Neural crest cell (in vitro differentiated cells): ENCODE results near the gene TPSB2. TPM values are rescaled to one million over a fixed set of nuclear protein-coding genes. Genes with fewer than 3 reads are reported as not detected.
"Not testable (repeated sequence)": the region's sequence is repeated elsewhere in the genome, so short reads cannot be mapped to it uniquely, and the experiment has no call there.

Experiments used
- DNase-seq: peaks from one replicate; pipeline ENCODE4 v3.0.0; 2021; ENCODE audit warnings: low read depth, mixed read lengths, low spot score
- H3K27ac Mint-ChIP-seq: one replicate; pipeline ENCODE4 v1.8.0; 2021; ENCODE audit warnings: mild to moderate bottlenecking, mixed read lengths; ENCODE audit not compliant: unreplicated experiment
- H3K27me3 Mint-ChIP-seq: 2 replicates; pipeline ENCODE4 v1.8.0; 2021; ENCODE audit warnings: low read depth, mild to moderate bottlenecking, mixed read lengths
- H3K36me3 Mint-ChIP-seq: 2 replicates; pipeline ENCODE4 v1.8.0; 2021; ENCODE audit warnings: low read depth, mild to moderate bottlenecking, mixed read lengths
- H3K4me1 Mint-ChIP-seq: 2 replicates; pipeline ENCODE4 v1.8.0; 2021; ENCODE audit warnings: mixed read lengths
- H3K4me3 Mint-ChIP-seq: one replicate; pipeline ENCODE4 v1.8.0; 2021; ENCODE audit warnings: mild to moderate bottlenecking, mixed read lengths
- H3K9me3 Mint-ChIP-seq: 2 replicates; pipeline ENCODE4 v1.8.0; 2021; ENCODE audit warnings: mixed read lengths
- total RNA-seq: library from RNA; stranded (reverse); gene quantifications from 2 replicates; pipeline ENCODE4 v1.2.1, GENCODE V29; 2021
- TF ChIP-seq, protein P1 (sequence below): fragments of 200-600 bp; sonication (generic); conservative IDR thresholded peaks from 2 replicates; pipeline ENCODE4 v1.5.0; 2021; ENCODE audit warnings: antibody characterized with exemption, mild to moderate bottlenecking

The TPSB2 gene
- total RNA-seq, 1 donor from 2014 or later, result not detected

DNA sequence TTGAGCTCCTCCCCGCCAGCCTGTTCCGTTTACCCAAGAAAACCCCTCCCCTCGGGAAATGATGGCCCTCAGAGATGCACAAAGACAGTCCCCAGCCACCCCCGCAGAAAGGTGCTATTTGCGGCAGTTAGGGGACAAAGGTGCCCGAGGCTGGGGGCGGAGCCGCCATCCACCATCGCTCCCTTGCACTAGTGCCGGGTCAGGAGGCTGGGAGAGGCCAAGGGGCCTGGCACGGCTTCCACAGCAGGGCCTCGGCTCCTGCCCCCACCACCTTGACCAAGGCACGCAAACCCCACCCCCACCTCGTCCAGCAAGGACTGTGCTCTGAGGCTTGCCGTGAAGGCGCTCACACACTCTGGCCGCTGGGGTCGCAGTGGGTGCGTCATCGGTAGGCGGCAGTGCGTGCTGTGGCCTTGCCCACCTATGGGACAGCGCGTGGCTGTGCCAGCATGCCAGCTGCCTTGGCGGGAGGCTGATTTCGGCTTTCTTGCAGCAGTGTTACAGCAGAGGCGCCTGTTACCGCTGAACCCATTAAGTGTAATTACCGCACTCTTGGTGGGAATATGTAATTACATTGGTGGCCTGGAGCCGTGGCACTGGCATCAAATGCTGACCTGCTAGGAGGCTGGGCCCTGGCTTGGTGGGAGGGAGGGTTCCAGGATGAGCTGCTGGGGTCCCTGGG lies 36.7 kb downstream of the TPSB2 start:
- Mint-ChIP-seq H3K4me3 (no peak overlapping the region), H3K27me3 (no peaks in the 10 kb centered on the region), H3K9me3 (no peaks in the 10 kb centered on the region), H3K4me1 (peaks cover 7% of the 10 kb centered on the region), H3K36me3 (no peaks in the 10 kb centered on the region), H3K27ac (no peak overlapping the region)
- no peak for DNase-seq
- TF ChIP-seq, protein P1, sequence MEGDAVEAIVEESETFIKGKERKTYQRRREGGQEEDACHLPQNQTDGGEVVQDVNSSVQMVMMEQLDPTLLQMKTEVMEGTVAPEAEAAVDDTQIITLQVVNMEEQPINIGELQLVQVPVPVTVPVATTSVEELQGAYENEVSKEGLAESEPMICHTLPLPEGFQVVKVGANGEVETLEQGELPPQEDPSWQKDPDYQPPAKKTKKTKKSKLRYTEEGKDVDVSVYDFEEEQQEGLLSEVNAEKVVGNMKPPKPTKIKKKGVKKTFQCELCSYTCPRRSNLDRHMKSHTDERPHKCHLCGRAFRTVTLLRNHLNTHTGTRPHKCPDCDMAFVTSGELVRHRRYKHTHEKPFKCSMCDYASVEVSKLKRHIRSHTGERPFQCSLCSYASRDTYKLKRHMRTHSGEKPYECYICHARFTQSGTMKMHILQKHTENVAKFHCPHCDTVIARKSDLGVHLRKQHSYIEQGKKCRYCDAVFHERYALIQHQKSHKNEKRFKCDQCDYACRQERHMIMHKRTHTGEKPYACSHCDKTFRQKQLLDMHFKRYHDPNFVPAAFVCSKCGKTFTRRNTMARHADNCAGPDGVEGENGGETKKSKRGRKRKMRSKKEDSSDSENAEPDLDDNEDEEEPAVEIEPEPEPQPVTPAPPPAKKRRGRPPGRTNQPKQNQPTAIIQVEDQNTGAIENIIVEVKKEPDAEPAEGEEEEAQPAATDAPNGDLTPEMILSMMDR, result no peak

DNA sequence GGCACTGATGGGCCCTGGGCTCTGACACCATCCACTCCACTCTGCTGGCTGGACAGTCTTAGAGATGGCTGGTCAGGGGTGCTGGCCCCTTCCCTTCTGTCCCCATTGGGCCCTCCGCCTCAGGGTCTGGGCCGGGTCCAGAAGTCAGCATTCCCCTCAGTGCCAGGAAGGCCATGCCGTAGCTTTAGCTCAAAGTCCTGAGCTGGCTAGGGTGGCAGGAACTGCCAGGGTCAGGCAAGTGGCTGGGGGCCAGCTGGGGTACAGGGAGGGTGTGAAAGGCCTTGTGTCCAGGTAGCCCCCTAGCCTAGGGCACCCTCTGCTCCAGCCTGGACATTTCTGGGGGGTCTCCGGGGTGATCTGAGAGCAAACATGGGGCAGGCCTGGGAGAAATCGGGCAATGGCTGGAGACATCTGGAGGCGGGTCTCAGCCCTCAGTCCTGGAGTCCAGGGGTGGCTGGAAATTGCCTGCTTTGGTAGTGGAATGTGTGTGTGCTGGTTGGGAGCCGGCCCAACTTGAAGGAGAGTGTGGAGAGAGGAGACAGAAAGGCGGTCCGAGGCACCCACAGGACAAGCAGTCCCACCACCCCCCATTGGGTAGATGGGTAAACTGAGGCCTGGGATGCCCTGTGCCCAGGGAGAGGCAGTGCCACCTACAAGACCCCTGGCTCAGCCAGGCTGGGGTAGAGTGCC lies 37.5 kb downstream of the TPSB2 start:
- H3K4me1 Mint-ChIP-seq, result peaks cover 6% of the 10 kb centered on the region
- TF ChIP-seq, protein P1, result no peak
- H3K27ac Mint-ChIP-seq, result no peak overlapping the region
- H3K36me3 Mint-ChIP-seq, result no peaks in the 10 kb centered on the region
- no peak overlapping the region for H3K4me3 Mint-ChIP-seq
- no peaks in the 10 kb centered on the region for H3K9me3 Mint-ChIP-seq
- no peak for DNase-seq
- peaks cover 3% of the 10 kb centered on the region for H3K27me3 Mint-ChIP-seq

DNA sequence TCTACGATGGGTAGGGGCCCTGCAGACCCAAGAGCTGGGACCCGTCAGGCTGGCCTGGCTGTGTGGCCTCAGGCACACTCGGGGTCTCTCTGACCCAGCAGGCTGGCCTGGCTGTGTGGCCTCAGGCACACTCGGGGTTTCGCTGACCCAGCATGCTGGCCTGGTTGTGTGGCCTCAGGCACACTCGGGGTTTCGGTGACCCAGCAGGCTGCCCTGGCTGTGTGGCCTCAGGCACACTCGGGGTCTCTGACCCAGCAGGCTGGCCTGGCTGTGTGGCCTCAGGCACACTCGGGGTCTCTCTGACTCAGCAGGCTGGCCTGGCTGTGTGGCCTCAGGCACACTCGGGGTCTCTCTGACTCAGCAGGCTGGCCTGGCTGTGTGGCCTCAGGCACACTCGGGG lies 39.2 kb downstream of the TPSB2 start:
- not testable (repeated sequence) for DNase-seq, H3K4me1 Mint-ChIP-seq, H3K27me3 Mint-ChIP-seq, H3K36me3 Mint-ChIP-seq, H3K27ac Mint-ChIP-seq, H3K4me3 Mint-ChIP-seq, H3K9me3 Mint-ChIP-seq

DNA sequence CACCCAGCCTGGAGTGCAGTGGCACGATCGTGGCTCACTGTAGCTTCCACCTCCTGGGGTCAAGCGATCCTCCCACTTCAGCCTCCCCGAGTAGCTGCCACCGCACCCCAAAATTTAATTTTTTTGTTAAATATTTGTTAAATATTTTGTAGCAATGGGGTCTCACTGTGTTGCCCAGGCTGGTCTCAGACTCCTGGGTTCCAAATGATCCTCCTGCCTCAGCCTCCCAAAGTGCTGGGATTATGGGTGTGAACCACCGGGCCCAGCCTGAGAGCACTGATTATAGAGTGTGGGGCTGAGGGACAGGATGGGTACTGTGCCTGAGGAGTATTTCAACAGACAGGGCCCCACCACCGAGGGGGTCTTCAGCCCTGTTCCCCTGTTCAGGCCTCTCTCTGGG lies 40.5 kb downstream of the TPSB2 start:
- DNase-seq, result no peak
- no peaks in the 10 kb centered on the region for H3K36me3 Mint-ChIP-seq
- no peaks in the 10 kb centered on the region for H3K4me1 Mint-ChIP-seq
- TF ChIP-seq, protein P1, result no peak
- peaks cover 3% of the 10 kb centered on the region for H3K27me3 Mint-ChIP-seq
- H3K4me3 Mint-ChIP-seq, result no peak overlapping the region
- H3K9me3 Mint-ChIP-seq, result no peaks in the 10 kb centered on the region
- H3K27ac Mint-ChIP-seq, result no peak overlapping the region

DNA sequence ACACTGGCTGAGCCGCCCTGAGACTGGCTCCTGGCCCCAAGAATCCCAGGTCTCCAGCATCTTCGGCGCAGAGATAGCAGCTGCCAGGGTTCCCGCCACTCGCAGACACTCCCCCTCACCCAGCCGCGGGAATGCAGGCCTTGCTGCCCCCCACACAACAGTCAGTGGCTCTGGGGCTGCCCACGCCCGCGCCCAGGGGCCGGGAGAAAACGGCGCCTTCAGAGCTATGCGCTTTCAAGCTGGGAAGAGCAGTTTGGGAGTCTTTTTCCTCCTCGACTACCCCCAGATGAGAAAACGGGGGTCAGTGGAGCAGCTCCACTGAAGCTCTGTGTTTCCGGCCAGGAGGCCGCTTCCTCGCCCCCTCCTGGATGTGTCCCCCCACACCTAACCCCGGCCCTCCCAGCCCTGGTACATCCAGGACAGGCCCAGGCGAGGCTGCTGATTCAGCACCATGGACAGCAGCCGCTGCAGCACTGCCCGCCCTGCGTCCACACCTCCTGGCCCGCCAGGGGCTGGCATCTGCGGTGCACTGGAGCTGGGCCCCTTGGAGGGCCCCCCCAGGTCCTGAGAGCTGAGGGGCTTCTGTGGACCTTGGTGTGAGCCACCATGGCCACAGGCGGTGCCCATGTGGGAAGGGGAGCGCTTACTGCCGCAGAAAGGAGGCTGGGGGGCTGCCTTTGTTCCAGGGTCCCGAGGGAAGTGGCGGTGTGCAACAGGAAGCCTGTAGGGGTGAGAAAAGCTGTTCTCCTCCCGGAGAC lies 41.4 kb downstream of the TPSB2 start:
- peak; percentile 72 for DNase-seq
- Mint-ChIP-seq H3K4me1 (peaks cover 3% of the 10 kb centered on the region), H3K9me3 (no peaks in the 10 kb centered on the region), H3K27ac (no peak overlapping the region), H3K36me3 (no peaks in the 10 kb centered on the region), H3K27me3 (peaks cover 3% of the 10 kb centered on the region), H3K4me3 (no peak overlapping the region)
- TF ChIP-seq, protein P1, result no peak

DNA sequence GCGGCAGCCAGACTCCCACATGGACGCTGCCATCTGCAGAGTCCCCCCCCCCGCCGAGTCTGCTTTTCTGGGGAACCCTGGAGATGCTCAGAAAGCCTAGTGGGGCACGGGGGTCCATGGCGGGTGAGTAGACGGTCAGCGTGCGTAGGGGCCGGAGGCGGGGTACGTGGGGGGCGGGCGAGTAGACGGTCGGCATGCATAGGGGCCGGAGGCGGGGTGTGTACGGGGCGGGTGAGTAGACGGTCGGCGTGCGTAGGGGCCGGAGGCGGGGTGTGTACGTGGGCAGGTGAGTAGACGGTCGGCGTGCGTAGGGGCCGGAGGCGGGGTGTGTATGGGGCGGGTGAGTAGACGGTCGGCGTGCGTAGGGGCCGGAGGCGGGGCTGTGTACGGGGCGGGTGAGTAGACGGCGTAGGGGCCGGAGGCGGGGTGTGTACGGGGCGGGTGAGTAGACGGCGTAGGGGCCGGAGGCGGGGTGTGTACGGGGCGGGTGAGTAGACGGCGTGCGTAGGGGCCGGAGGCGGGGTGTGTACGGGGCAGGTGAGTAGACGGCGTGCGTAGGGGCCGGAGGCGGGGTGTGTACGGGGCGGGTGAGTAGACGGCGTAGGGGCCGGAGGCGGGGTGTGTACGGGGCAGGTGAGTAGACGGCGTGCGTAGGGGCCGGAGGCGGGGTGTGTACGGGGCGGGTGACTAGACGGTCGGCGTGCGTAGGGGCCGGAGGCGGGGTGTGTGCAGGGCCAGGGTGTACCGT lies 44.4 kb downstream of the TPSB2 start:
- not testable (repeated sequence) for H3K9me3 Mint-ChIP-seq, DNase-seq, H3K27ac Mint-ChIP-seq, H3K27me3 Mint-ChIP-seq, H3K4me3 Mint-ChIP-seq, H3K36me3 Mint-ChIP-seq, H3K4me1 Mint-ChIP-seq
